H9 (cell line): ENCODE measurements around the gene PRMT5. TPM values are rescaled to one million over a fixed set of nuclear protein-coding genes. Genes with fewer than 3 reads are reported as not detected.

Source experiments
- DNase-seq: peaks from one replicate; pipeline ENCODE4 v3.0.0-alpha.2; 2017
- H2AFZ ChIP-seq: one replicate; pipeline ENCODE4 v1.6.1; 2013; ENCODE audit warnings: mild to moderate bottlenecking, low read length, control low read depth, moderate library complexity
- H2AK5ac ChIP-seq: 2 replicates; pipeline ENCODE4 v1.6.1; 2013; ENCODE audit warnings: low read length, control low read depth, mixed read lengths; ENCODE audit not compliant: insufficient read length
- H2BK120ac ChIP-seq: one replicate; pipeline ENCODE4 v1.6.1; 2013; ENCODE audit warnings: low read depth, mild to moderate bottlenecking, low read length, control low read depth, inconsistent platforms; ENCODE audit not compliant: poor library complexity, severe bottlenecking
- H2BK12ac ChIP-seq: 2 replicates; pipeline ENCODE4 v1.6.1; 2013; ENCODE audit warnings: low read length, control low read depth, mixed read lengths, low read depth; ENCODE audit not compliant: insufficient read length
- H2BK15ac ChIP-seq: 2 replicates; pipeline ENCODE4 v1.6.1; 2013; ENCODE audit warnings: low read depth, low read length, control low read depth
- H2BK20ac ChIP-seq: one replicate; pipeline ENCODE4 v1.6.1; 2013; ENCODE audit warnings: low read depth, mild to moderate bottlenecking, low read length, control low read depth, inconsistent platforms; ENCODE audit not compliant: poor library complexity, severe bottlenecking
- H2BK5ac ChIP-seq: 2 replicates; pipeline ENCODE4 v1.6.1; 2013; ENCODE audit warnings: low read length, control low read depth, mixed read lengths; ENCODE audit not compliant: insufficient read length
- H3K14ac ChIP-seq: 2 replicates; pipeline ENCODE4 v1.6.1; 2013; ENCODE audit warnings: low read length, control low read depth; ENCODE audit not compliant: insufficient read depth
- H3K18ac ChIP-seq: 2 replicates; pipeline ENCODE4 v1.6.1; 2013; ENCODE audit warnings: low read depth, mild to moderate bottlenecking, mixed read lengths, low read length, control low read depth; ENCODE audit not compliant: insufficient read length
- H3K23ac ChIP-seq: 2 replicates; pipeline ENCODE4 v1.6.1; 2013; ENCODE audit warnings: low read length, control low read depth, mixed read lengths, low read depth; ENCODE audit not compliant: insufficient read length
- H3K23me2 ChIP-seq: 2 replicates; pipeline ENCODE4 v1.6.1; 2013; ENCODE audit warnings: low read depth, mild to moderate bottlenecking, mixed read lengths, low read length, control low read depth; ENCODE audit not compliant: insufficient read length, poor library complexity, severe bottlenecking
- H3K27ac ChIP-seq: 2 replicates; pipeline ENCODE4 v1.5.1; 2013; ENCODE audit warnings: low read length, control low read depth, mixed read lengths, low read depth; ENCODE audit not compliant: insufficient read length
- H3K27me3 ChIP-seq: 2 replicates; pipeline ENCODE4 v1.6.1; 2013; ENCODE audit warnings: low read length, control low read depth, inconsistent platforms; ENCODE audit not compliant: insufficient read depth
- H3K4ac ChIP-seq: 2 replicates; pipeline ENCODE4 v1.6.1; 2013; ENCODE audit warnings: low read depth, mild to moderate bottlenecking, control low read depth, inconsistent platforms, low read length, moderate library complexity
- H3K4me1 ChIP-seq: 2 replicates; pipeline ENCODE4 v1.6.1; 2013; ENCODE audit warnings: low read length, control low read depth, inconsistent platforms; ENCODE audit not compliant: insufficient read depth
- H3K4me2 ChIP-seq: 2 replicates; pipeline ENCODE4 v1.6.1; 2013; ENCODE audit warnings: low read length, control low read depth, mixed read lengths; ENCODE audit not compliant: insufficient read length, insufficient read depth
- H3K56ac ChIP-seq: 2 replicates; pipeline ENCODE4 v1.6.1; 2013; ENCODE audit warnings: low read depth, mild to moderate bottlenecking, mixed read lengths, low read length, control low read depth; ENCODE audit not compliant: insufficient read length
- H3K79me1 ChIP-seq: 2 replicates; pipeline ENCODE4 v1.6.1; 2013; ENCODE audit warnings: low read depth, mild to moderate bottlenecking, moderate library complexity, low read length, control low read depth, inconsistent platforms; ENCODE audit not compliant: insufficient read depth, poor library complexity, severe bottlenecking
- H3K79me2 ChIP-seq: 2 replicates; pipeline ENCODE4 v1.6.1; 2013; ENCODE audit warnings: low read length, control low read depth, inconsistent platforms; ENCODE audit not compliant: insufficient read depth
- H3K9ac ChIP-seq: 2 replicates; pipeline ENCODE4 v1.6.1; 2013; ENCODE audit warnings: low read length, control low read depth, mixed read lengths; ENCODE audit not compliant: insufficient read length; ENCODE audit errors: extremely low read depth
- H3K9me3 ChIP-seq: one replicate; pipeline ENCODE4 v1.6.1; 2013; ENCODE audit warnings: low read depth, low read length, inconsistent platforms; ENCODE audit not compliant: control insufficient read depth
- H3T11ph ChIP-seq: one replicate; pipeline ENCODE4 v1.6.1; 2013; ENCODE audit warnings: mild to moderate bottlenecking, low read length, control low read depth, inconsistent platforms
- H4K20me1 ChIP-seq: one replicate; pipeline ENCODE4 v1.6.1; 2013; ENCODE audit not compliant: control insufficient read depth, insufficient read length, insufficient read depth
- H4K5ac ChIP-seq: 2 replicates; pipeline ENCODE4 v1.6.1; 2013; ENCODE audit warnings: low read depth, mild to moderate bottlenecking, mixed read lengths, low read length, control low read depth; ENCODE audit not compliant: insufficient read length
- H4K8ac ChIP-seq: replicated peaks from 2 replicates; pipeline ENCODE4 v1.6.1; 2013; ENCODE audit warnings: low read length, control low read depth, mixed read lengths, low read depth; ENCODE audit not compliant: insufficient read length
- H4K91ac ChIP-seq: 2 replicates; pipeline ENCODE4 v1.6.1; 2013; ENCODE audit warnings: low read depth, mild to moderate bottlenecking, moderate library complexity, mixed read lengths, low read length, control low read depth; ENCODE audit not compliant: insufficient read length
- H3K27ac Mint-ChIP-seq, 3 experiments: 2 replicates in 2 of 3; 3 replicates in 1 of 3; pipeline ENCODE4 v1.8.0; 2020 to 2021; ENCODE audit warnings: mixed read lengths in 3 of 3, mild to moderate bottlenecking in 1 of 3, moderate library complexity in 1 of 3
- H3K27me3 Mint-ChIP-seq: 2 replicates; pipeline ENCODE4 v1.8.0; 2021; ENCODE audit warnings: low read depth, mild to moderate bottlenecking, moderate library complexity, mixed read lengths
- H3K36me3 Mint-ChIP-seq, 3 experiments: 2 replicates in 2 of 3; 3 replicates in 1 of 3; pipeline ENCODE4 v1.8.0; 2020 to 2021; ENCODE audit warnings: low read depth in 3 of 3, mixed read lengths in 3 of 3; ENCODE audit not compliant: insufficient read depth in 1 of 3
- H3K4me1 Mint-ChIP-seq, 2 experiments: 2 replicates each; pipeline ENCODE4 v1.8.0; 2020; ENCODE audit warnings: mixed read lengths in 2 of 2
- H3K4me3 Mint-ChIP-seq, 2 experiments: 2 replicates in 1 of 2; 3 replicates in 1 of 2; pipeline ENCODE4 v1.8.0; 2020 to 2021; ENCODE audit warnings: mild to moderate bottlenecking in 2 of 2, mixed read lengths in 2 of 2, moderate library complexity in 1 of 2
- H3K9me3 Mint-ChIP-seq, 2 experiments: 2 replicates in 1 of 2; 3 replicates in 1 of 2; pipeline ENCODE4 v1.8.0; 2020; ENCODE audit warnings: mild to moderate bottlenecking in 2 of 2, mixed read lengths in 2 of 2, moderate library complexity in 1 of 2
- WGBS: extraction: QIAGEN DNeasy Blood & Tissue Kit; methylation state at CpG from one replicate; pipeline ENCODE4 v1.1.7; 2013; ENCODE audit warnings: missing lambda C conversion rate, low lambda C conversion rate, mixed read lengths; ENCODE audit not compliant: insufficient read length; ENCODE audit errors: extremely low coverage; 5-methylcytosine and 5-hydroxymethylcytosine counted together
- total RNA-seq: library from RNA; stranded (reverse); gene quantifications from 2 replicates; pipeline ENCODE4 v1.2.1, GENCODE V29; 2021
- TF ChIP-seq, protein P1 (sequence below): fragments of 200-600 bp; sonication (generic); conservative IDR thresholded peaks from 3 replicates; pipeline ENCODE4 v1.8.0; 2021; ENCODE audit warnings: antibody characterized with exemption, mild to moderate bottlenecking

PRMT5 gene
- total RNA-seq, 1 experiment from 2014 or later: 141 TPM

DNA sequence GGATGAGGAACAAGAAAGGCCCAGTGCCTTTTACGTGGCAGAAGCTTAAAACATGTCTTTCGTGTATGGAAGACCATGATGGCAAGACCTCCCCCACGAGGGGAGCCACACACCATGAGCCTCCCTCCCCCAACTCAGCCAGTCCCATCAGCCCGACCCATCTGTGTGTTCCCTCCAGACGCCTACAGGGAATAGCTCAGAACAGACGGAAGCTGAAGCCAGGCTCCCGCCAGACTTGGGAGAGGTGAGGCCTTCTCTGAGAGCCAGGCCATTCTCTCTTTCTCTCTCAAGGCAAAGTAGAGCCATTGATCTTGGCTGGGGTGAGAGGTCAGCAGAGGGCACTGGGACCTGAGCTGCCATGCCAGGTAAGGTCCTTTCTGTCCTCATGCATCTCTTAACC is 36.7 kb downstream of the PRMT5 start:
- no peak overlapping the region for H3K18ac ChIP-seq
- Mint-ChIP-seq H3K4me1 (peaks cover 9 to 15% of the 10 kb centered on the region in 2 experiments; a peak in 3 of 4 replicates), H3K36me3 (no peaks in the 10 kb centered on the region), H3K27ac (no peak overlapping the region), H3K27me3 (peaks cover 32% of the 10 kb centered on the region), H3K4me3 (no peak overlapping the region), H3K9me3 (no peaks in the 10 kb centered on the region)
- no CpG with 5 or more reads among the region's 7 CpGs for WGBS
- no peak overlapping the region for H4K91ac ChIP-seq
- no peak overlapping the region for H3T11ph ChIP-seq
- no peak overlapping the region for H2BK15ac ChIP-seq
- H2BK5ac ChIP-seq: no peak overlapping the region
- no peak overlapping the region for H2AFZ ChIP-seq
- H4K8ac ChIP-seq: no peak overlapping the region
- H2AK5ac ChIP-seq: no peak overlapping the region
- H3K9me3 ChIP-seq: no peaks in the 10 kb centered on the region
- no peak overlapping the region for H3K14ac ChIP-seq
- peaks cover 3% of the 10 kb centered on the region; the same call in 1 of the 2 replicates for H3K27me3 ChIP-seq
- H2BK120ac ChIP-seq: no peak overlapping the region
- H3K4me1 ChIP-seq: no peaks in the 10 kb centered on the region
- no peak for DNase-seq
- no peak overlapping the region for H2BK12ac ChIP-seq
- no peak overlapping the region for H4K5ac ChIP-seq
- H2BK20ac ChIP-seq: no peak overlapping the region
- H3K4ac ChIP-seq: no peak overlapping the region
- no peaks in the 10 kb centered on the region for H3K79me1 ChIP-seq
- TF ChIP-seq, protein P1, sequence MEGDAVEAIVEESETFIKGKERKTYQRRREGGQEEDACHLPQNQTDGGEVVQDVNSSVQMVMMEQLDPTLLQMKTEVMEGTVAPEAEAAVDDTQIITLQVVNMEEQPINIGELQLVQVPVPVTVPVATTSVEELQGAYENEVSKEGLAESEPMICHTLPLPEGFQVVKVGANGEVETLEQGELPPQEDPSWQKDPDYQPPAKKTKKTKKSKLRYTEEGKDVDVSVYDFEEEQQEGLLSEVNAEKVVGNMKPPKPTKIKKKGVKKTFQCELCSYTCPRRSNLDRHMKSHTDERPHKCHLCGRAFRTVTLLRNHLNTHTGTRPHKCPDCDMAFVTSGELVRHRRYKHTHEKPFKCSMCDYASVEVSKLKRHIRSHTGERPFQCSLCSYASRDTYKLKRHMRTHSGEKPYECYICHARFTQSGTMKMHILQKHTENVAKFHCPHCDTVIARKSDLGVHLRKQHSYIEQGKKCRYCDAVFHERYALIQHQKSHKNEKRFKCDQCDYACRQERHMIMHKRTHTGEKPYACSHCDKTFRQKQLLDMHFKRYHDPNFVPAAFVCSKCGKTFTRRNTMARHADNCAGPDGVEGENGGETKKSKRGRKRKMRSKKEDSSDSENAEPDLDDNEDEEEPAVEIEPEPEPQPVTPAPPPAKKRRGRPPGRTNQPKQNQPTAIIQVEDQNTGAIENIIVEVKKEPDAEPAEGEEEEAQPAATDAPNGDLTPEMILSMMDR: no peak
- no peak overlapping the region for H3K27ac ChIP-seq
- H3K9ac ChIP-seq: no peak overlapping the region
- no peaks in the 10 kb centered on the region for H4K20me1 ChIP-seq
- no peak overlapping the region for H3K4me2 ChIP-seq
- H3K56ac ChIP-seq: no peak overlapping the region
- H3K23me2 ChIP-seq: no peaks in the 10 kb centered on the region
- H3K79me2 ChIP-seq: no peaks in the 10 kb centered on the region
- H3K23ac ChIP-seq: no peak overlapping the region
